Inflammatory macrophage treated with lipopolysaccharide for 4 hours (primary cell): ENCODE measurements around the gene ANXA3.
"Not testable (repeated sequence)": the region's sequence is repeated elsewhere in the genome, so short reads cannot be mapped to it uniquely, and the experiment has no call there.

Source experiments
- DNase-seq: peaks from one replicate; pipeline ENCODE4 v3.0.0-alpha.2; 2020

The ANXA3 gene

GRCh38 chr4:78551420-78552351 is at the start of gene ANXA3:
Gene ANXA3 (plus strand): TSS chr4:78551770. CDS start chr4:78554474, 2,704 bp downstream.
- no peak for DNase-seq

- DNase-seq, result not testable (repeated sequence)
Measured at GRCh38 chr4:78506260-78506659, 45.3 kb upstream of the ANXA3 start.

- DNase-seq, result no peak
Measured at GRCh38 chr4:78509043-78509442, 42.5 kb upstream of the ANXA3 start.

GRCh38 chr4:78510108-78510507 is 41.5 kb upstream of the ANXA3 start:
- DNase-seq, result no peak

- no peak for DNase-seq
Measured at GRCh38 chr4:78510681-78511080, 40.9 kb upstream of the ANXA3 start.

DNA sequence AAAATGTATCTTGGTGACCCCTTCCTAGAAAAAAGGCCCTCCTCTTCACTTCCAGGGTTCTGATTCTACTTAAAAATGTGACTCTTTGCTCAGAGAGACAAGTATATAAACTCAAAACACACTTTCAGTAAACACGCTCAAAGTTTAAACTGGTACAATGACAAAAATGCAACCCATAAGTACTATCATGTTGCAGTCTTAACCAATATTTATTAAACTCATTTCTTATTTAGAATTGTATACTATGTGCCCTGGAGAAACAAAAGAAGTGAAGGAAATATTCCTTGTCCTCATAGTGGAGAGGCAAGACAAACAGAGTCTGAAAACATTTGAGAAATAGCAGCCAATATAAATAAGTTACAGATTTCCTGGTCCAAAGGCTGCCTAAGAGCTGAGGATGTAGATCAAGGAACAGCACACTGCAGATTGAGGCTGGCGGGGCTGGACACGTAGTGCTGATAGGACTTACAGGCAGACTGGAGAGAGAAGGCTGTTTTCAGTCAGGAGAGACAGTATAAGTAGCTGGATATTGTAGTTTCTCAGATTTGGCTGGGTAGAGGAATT is 39.1 kb upstream of the ANXA3 start:
- DNase-seq, result no peak

DNA sequence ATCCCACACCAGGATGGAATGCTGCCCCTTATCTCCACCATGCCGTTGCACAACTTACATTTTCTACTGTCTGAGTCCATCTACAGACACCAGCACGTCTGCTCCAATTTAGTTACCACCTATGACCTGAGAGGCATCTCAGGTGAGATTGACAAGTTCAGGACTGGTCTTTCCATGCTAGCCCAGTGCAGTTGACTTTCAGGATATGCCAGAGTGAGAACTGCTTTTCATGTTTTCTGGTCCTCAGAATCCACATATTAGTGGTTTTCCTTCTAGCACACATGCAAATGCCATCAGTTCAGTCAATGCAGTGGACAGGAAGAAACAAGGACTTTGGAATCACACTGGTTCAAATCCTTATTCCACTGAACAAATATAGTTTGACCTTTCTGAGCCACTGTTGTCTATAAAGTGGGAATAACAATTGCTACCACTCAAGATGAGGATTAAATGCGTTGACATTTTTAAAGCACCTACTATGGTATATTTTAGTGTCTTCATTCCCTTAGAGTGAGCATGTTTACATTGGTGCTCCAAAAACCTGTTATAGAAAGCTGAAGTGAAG is 38.1 kb upstream of the ANXA3 start:
- no peak for DNase-seq

DNA sequence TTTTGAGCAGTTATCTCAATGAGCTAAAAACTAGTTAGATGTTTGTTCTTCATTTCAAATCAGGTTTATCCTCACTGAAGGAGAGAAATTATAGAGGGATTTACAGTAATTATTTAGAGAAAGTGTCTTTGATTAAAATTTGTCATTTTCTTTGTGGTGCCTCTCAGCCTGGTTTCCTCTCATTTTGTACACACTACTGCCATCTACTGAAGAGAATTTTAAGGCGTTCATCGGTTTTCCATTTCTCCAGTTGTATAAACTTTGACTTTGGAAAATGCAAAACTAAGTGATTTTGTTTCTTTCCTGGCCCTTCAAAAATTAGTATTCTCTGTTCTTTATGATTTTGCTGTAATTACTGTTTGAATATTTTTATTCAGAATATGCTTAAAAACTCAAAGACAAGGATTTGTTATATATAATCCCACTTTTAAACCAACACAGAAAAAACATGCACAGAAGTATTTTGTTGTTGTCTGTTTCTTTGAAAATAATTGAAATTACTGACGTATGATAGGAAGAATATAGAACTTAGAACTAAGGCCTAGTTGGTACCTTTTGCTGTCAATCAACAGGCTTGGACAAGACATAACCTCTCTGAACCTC is 34.4 kb upstream of the ANXA3 start:
- DNase-seq, result peak; percentile 19

DNA sequence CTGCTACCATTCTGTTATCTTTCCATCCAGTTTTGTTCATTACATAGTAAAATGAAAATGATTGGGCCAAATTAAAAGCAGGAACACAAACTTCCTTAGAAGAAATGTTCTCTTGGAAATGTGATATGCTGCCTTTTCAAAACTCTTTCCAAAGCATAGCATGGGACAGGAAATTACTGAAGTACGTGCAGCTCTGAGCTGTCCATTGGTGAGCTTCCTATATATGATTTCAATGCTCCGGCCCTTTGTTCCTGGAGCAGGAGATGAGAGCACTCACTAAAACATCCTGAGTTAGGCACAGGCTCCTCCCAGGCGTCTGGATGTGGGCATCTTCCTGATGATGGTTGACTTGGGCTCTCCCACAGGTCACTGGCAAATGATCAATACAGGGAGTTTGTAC is 33.0 kb upstream of the ANXA3 start:
- no peak for DNase-seq

GRCh38 chr4:78519962-78520361 is 31.6 kb upstream of the ANXA3 start:
- DNase-seq, result no peak

DNA sequence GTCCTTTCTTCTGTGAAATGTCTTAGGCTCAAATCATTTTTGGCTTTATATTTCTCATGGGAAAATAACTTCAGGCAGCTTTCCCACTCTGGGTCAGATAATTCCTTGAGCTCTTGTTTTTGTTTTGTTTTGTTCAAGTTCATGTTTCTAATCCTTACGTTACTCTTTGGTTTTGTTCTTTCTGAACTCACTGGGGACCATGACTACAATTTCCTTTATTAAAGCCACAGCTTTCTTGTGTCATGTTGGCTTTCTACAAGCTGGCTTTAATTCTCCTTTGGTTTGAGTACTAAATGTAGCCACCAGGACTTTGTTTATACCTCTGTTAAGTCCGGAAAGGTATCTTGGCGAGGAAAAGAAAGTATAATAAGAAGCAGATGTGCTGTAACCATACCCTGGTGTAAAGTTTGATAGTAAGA is 30.8 kb upstream of the ANXA3 start:
- no peak for DNase-seq

GRCh38 chr4:78524009-78524408 is 27.6 kb upstream of the ANXA3 start:
- no peak for DNase-seq

DNA sequence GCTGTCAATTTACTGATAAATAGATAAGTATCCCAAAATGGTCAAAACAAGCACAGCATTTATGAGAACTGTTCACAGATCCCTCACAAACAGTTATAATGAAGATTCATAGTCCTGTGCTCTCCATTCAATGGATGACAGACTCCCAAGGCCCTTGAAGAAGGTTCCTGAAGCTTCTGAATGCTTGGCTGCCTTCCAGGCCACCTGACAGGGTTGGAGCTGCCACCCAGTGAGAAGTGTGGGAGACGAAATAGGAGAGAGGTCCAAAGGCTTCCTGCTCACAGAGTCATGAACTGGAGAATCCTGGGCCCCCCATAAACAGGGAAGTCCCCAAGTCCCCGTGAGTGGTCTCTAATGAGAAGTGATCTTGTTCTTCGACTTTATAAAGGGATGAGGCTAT is 26.0 kb upstream of the ANXA3 start:
- no peak for DNase-seq

DNA sequence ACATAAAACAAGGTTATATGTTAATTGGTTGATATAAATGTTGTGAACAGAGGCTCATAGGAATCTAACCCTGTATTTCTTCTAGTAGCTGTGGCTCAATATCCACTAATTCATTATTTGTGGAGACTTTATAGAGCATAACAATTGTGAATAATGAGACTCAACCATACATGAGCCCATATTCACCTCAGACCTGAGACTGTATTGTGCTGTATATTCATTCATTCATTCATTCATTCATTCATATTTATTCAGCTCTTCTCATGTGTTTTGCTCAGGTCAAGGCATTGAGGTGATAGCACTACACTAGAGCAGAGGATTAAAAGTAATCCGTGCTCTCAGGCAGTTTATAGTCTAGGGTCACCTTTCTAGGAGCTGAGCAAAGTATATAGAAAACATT is 24.5 kb upstream of the ANXA3 start:
- DNase-seq, result no peak

GRCh38 chr4:78527555-78527954 is 24.0 kb upstream of the ANXA3 start:
- DNase-seq, result no peak

- no peak for DNase-seq
Measured at GRCh38 chr4:78528327-78528726, 23.2 kb upstream of the ANXA3 start.

DNA sequence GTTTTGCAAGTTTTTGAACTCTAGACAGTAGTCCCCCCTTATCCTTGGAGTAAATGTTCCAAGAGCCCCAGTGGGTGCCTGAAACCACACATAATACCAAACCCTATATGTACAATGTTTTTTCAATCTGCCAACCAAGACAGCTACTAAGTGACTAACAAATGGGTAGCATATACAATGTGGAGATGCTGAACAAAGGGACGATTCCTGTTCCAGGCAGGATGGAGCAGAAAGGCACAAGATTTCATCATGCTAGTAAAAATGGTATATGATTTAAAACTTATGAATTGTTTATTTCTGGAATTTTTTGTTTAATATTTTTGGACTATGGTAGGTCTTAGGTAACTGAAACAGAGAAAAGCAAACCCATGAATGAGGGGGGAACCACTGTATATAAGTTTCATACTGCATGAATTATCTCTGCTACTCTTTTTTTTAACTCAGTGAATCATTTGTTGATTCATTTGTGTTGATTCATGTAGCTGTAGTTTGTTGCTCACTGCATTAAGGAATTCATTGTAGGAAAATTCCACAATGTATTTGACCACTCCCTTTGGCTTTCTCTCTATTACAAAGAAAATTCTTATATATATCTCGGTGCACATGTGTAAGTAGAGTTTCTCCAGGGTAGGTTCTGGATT is 21.9 kb upstream of the ANXA3 start:
- no peak for DNase-seq

DNA sequence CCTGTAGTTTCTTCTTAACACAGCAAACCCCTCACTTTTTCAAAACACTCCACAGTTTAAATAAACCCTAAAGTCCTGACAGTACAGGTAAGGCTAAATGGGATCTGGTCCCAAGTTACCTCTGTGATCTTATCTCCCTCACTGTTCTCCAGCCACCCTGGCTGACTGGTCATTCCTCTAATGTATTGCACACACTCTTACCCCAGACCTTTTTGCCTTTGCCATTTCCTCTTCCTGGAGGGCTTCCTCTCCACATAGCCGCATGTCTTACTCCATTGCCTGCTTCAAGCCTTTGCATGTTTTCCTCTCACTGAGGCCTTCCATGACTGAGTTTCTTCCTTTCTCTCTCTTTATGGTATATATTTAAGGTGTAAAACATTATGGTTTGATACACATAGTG is 19.5 kb upstream of the ANXA3 start:
- no peak for DNase-seq

- DNase-seq, result no peak
Measured at GRCh38 chr4:78533854-78534253, 17.7 kb upstream of the ANXA3 start.

DNA sequence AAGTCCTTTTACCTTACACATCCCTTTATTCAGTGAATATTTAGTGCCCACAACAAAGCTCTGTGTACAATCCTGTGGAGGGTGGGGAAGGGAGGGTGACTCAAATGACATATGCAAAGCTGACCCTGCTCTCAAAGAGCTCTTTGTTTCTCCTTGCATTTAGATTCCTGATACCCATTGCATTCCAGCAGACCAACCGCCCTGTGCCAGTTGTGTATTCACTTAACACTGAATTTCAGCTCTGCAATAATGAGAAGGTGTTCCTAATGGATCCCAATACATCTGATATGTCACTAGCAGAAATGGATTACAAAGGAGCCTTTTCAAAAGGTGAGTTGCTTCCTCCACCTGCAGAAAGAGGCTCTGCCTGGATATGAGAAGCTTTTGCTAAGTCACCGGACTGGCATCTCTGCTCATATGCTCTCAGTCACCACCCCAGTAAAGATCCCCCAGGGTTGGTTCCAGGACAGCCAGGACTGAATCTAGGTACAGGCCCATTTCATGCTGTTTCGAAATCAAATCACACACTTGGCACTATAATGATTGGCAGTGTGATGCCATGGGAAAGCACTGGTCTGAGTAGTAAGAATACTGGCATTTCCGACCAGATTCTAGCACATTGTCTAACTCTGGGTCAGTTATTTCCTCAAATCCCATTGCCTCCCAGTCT is 17.1 kb upstream of the ANXA3 start:
- DNase-seq, result no peak

DNA sequence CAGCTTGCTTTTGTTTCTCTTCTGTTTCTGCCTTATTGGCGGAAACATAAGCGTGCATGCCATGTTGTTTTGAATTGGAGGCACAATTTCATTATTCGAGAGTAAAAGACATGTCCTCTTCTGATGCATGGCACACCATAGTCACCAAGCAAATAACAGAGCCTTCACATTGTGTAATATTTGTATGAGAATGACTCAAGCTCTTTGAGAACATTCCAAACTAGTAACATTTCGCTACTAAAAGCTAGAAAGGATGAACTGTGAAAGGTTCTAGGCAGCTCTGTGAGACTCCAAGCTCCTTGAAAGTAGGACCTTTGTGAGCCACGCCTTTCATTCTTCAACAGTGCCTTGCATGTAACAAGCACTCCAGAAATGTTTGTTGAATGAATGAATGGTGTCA is 9.2 kb upstream of the ANXA3 start:
- DNase-seq, result no peak

DNA sequence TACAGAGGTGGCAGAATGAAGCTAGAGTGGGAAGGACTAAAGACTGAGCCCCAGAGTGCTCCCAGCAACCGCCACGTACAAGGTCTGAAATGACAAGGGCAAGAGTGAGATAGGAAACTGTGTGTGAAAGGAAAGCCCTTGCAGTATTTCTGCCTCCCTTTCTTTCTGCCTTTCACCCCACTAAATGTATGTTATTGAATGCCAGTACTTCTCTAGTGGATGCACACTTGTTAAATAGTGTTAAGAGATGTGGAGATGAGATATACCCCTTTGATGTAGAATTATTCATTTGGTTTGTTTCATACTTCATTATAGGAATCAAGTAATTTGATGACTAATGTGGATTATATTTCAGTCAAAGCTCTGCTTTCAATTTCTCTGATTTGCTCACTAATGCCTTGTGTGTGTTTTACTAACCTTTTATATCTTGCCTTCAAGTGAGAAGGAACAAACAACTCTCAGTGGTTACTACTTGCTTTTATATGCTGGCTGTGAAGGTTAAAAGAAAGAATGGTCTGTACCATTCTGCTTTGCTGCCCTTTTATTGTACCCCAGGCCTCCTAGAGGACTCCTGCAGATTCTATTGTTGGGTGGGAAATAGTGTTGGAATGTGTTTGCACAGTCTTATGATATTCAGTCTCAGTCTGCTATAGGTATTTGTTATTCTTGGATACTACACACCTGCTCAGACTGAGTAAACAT is 8.0 kb upstream of the ANXA3 start:
- no peak for DNase-seq
